Hepatic stellate cell (primary cell): ENCODE data around the gene ADGRD1.
"Not testable (repeated sequence)": the region's sequence is repeated elsewhere in the genome, so short reads cannot be mapped to it uniquely, and the experiment has no call there.

ENCODE experiments used
- DNase-seq: peaks from one replicate; pipeline ENCODE4 v3.0.0; 2011; ENCODE audit warnings: low spot score

The ADGRD1 gene

GRCh38 chr12:130987151-130987931, 33.6 kb downstream of the ADGRD1 start:
- DNase-seq: no peak

- DNase-seq: no peak
Observed at GRCh38 chr12:130988261-130988660, 34.6 kb downstream of the ADGRD1 start.

- no peak for DNase-seq
Observed at GRCh38 chr12:130988751-130989150, 35.0 kb downstream of the ADGRD1 start.

DNA sequence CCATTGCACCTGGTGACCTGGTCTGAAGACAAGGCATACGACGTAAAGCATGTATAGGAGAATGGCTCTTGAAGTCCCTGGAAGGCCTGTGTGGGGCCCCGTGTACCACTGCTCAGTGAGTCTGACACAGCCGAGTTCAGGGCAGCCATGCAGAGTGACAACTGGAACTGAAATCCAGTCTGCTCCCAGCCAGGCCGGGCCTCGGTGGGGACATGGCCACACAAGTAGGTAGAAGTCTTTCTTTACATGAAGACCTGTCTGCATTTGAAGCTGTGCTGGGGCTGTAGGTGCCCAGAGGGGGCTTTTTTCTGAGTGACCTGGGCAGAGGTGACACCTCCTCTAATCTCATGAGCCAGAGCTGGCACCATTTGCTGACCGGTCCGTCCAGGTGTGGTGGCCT, 35.7 kb downstream of the ADGRD1 start:
- DNase-seq: no peak

DNA sequence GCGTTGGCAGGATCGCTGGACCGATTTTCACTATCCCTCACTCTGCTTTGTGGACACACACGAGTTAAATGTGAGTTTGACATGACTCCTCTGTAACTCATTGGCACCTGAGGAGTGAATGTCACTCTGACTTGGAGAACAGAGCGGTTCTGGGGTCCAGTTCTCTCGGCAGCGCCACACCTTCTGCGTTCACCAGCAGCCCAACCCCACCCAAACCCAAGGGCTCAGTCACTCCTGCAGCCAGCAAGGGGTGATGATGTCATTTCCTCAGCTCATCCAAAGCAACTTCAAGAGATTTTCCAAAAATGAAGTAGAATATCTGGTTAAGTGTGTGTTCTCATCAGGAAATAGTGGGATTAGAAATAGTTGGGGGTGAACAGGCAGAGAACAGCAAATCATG, 36.3 kb downstream of the ADGRD1 start:
- no peak for DNase-seq

DNA sequence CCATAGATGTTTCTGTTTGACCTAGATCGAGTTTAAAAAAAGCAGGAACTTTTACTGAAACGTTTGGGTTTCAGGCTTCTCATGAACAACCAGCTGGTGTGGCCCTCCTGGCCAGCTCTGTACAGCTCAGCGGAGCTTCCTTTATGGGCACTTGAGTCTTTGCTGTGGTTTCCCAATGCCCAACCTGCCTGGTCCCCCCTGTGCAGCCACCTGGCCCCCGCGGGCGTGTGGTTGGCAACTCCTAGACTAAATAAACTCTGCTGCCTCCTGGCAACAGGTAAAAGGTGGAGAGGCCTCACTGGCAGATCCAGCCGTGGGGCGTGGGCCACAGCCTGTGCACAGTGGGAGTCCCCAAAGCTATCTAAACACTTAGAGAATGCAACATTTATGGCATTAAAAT, 38.7 kb downstream of the ADGRD1 start:
- no peak for DNase-seq

GRCh38 chr12:130992979-130993538, 39.4 kb downstream of the ADGRD1 start:
- DNase-seq: no peak

DNA sequence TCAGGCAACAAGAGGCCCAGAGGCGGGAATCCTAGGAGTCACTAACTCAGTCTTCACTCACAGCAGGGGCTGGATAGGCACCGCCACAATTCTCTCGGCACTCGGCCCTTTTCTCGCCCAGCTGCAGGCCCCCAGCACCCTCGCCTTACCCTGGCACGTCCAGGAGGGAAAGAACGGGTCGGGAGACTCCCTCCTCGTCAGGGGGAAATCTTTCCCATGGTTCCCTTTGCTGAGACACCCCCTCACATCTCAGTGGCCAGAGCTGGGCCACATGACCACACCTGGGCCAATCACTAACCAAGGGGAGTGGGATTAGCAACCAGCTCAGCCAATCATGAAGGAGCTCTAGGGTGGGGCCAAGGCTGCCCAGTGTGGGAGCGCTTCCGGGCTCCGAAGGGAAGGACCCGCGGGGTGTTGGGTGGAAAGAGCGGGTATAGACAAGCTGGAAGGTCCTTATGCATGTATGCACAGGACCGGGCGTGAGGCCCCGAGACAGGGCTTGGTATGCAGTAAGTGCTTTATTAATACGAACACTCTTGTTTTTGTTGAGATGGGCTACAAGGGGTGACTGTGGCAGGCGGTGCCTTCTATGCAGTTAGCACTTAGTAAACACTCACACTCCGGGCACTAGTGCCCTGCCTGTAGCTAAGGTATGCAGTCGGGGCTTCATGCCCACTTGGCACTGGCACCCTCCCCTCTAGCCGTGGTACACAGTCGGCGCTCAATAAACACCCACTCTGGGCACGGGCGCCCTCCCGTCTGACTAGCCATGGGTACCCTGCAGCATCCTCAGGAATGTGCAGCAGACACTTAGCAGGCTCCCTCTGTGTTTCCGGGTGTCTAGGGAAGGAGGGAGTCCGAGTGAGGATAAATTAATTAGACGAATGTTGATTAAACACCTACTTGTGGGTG, 40.3 kb downstream of the ADGRD1 start:
- DNase-seq: no peak

- DNase-seq: no peak
Observed at GRCh38 chr12:130994821-130995375, 41.2 kb downstream of the ADGRD1 start.

DNA sequence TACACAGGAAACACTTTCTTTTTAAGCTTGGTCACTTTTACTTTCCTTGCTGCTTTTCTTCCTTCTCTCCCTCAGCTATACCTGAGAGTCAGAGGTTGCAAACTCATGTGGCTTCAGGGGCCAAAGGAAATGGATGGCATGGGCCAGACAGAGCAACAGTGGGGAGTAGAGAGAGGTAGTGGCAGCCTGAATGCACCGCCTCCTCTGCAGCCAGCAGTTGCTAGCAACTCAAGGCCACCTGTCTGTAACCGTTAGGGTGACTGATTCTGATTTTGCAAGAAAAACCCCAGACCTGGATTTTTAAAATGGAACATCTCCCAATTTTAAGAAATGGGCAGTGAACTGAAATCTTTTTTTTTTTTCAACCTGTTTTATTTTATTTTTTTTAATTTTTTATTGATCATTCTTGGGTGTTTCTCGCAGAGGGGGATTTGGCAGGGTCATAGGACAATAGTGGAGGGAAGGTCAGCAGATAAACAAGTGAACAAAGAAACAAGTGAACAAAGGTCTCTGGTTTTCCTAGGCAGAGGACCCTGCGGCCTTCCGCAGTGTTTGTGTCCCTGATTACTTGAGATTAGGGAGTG, 41.8 kb downstream of the ADGRD1 start:
- DNase-seq: not testable (repeated sequence)

- DNase-seq: no peak
Observed at GRCh38 chr12:130998136-130998535, 44.4 kb downstream of the ADGRD1 start.

DNA sequence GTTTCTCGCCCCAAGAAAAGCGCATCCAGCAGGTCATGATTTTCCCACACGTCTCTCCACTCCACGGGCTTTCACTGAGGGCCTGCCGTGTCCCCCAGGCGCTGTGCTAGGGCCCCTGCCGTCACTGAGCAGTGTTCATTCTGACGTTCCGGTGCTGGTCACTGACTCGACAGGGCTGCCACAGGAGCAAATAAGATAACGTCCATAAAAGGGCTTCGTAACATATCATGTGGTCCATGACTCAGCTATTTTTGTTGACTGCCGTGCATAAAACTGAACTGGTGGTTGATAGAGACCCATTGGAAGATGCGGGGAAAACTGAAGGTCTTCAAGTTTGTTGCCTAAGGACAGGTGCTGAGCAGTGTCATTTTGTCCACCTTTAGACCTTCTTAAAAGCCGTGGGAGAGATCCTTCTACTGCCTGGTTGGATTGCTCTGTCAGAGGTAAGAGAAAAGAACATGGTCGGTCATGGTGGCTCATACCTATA, 46.3 kb downstream of the ADGRD1 start:
- no peak for DNase-seq

- no peak for DNase-seq
Observed at GRCh38 chr12:131001493-131001892, 47.8 kb downstream of the ADGRD1 start.

DNA sequence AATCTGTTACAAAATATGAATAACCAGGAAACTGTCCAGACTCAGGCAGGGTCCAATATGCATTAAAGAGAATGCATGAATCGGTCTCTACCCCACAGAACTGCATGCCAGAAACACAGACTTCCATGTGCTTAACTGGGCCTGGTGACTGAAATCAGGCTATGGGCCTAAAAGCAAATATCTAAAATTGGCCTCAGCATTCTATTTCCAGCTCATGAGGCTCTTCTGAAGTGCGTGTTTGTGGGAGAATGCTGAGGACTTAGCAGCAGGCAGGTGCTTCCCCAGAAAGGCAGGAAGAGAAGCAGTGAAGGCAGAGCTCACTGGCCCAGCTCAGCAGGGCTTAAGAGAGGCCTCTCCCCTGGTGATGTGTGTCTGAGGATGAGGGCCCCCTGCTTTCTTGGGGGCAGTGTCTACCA, 48.5 kb downstream of the ADGRD1 start:
- DNase-seq: no peak

GRCh38 chr12:131003036-131003715, 49.5 kb downstream of the ADGRD1 start:
- DNase-seq: no peak

DNA sequence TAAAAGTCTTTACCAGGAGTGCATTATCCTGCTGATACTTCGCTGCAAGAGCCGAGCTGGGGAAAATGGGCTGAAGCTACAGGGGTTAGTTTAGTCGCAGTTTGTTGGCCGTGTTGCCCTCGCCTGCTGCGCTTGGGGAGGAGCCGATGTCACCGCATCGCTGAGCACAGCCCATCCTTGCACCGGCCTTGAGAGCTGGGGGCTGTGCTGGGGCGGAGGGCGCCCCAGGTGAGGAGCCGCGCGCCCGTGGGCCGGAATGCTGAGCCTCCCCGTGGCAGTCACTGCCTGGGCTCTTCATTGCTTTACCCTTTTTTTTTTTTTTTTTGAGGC, 50.0 kb downstream of the ADGRD1 start:
- no peak for DNase-seq

GRCh38 chr12:131004166-131004565, 50.5 kb downstream of the ADGRD1 start:
- DNase-seq: no peak

DNA sequence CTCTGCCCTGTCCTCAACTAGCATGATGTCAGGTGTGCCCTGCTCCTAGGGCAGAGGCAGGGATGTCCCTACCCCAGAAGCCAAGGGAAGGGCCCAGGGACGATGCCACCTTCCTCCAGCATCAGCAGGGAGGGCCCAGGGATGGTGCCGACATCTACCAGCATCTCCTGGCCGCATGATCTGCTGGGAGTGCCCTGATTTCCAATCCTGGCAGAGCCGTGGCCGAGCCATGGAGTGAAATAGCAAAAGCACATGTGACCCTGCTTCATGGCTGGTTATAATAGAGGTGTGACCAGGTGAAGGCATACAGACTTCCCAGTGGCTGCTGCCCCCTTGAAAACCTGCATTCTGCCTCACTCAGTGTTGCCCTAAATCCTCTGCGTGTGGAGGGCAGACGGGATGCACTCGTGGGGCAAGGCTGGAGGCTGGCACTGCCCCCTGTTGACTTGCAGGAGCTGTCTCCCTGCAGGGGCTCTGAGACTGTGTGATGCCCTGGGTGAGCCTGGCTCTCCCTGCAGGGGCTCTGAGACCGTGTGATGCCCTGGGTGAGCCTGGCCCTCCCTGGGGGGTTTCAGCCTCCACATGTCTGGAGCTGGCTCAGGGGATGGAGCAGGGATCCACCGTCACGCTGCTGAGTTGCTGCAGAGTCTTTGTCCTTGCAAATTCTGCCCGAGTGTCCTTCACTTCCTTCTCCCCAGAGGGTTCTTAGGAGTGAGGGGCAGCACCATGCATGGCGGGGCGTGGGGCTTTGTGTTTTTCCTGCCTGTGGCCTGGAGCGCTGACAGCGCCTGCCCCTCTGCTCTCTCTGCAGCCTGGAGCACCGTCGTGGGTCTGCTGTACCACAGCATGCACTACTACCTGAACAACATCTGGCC, 51.7 kb downstream of the ADGRD1 start:
- no peak for DNase-seq

DNA sequence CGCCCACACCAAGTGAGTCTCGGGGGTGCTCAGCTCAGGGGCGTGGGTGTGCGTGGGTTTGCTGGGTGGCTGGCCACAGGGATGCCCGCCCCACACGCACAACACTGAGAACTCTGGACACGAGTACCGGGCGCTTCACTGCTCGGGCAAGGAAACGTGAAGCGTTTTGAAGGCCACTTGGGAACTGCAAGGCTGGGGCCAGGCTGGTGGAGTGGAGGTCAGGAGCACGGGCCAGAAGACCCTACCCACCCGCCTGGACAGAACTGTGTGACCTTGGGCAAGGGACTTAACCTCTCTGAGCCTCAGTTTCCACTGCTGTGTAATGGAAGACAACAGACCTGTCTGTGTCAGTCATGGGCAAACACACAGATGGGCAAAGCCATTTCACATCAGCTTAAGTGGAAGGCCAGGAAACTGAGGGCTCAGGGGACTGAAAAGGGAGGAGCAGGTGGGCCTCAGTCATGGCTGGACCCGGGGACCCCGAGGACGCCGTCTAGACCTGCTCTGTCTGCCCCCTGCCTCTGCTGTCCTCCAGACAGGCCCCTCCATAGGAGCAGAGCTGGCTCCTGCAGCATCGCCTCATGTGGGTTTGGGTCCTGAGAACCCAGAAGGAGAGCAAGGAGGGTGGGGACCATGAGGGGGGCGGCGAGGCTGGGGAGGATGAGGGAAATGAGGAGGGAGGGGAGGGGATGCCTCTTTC, 52.5 kb downstream of the ADGRD1 start:
- no peak for DNase-seq
